Activated CD4-positive, alpha-beta T cell treated with anti-CD3 and anti-CD28 coated beads, Interleukin-2, amount 50 U/mL, for 24 hours (primary cell): ENCODE measurements around the gene GRB10.

Source experiments
- DNase-seq, 2 donors: peaks; one replicate each; pipeline ENCODE4 v3.0.0-alpha.2; 2020; ENCODE audit warnings: low read depth in 1 of 2, low spot score in 1 of 2

Gene GRB10

GRCh38 chr7:50657341-50657873, 125.3 kb downstream of the GRB10 start:
- no peak for DNase-seq

GRCh38 chr7:50656141-50656895, 126.4 kb downstream of the GRB10 start:
- no peak for DNase-seq

GRCh38 chr7:50655490-50655889, 127.2 kb downstream of the GRB10 start:
- no peak for DNase-seq

- DNase-seq: no peak
These were observed 127.7 kb downstream of the GRB10 start for GRCh38 chr7:50655020-50655419.

GRCh38 chr7:50653981-50654425, 128.7 kb downstream of the GRB10 start:
- no peak for DNase-seq

- DNase-seq: no peak
These were observed 129.4 kb downstream of the GRB10 start for GRCh38 chr7:50653126-50653864.

- no peak for DNase-seq
These were observed 130.1 kb downstream of the GRB10 start for GRCh38 chr7:50652400-50653125.

GRCh38 chr7:50651271-50651989, 131.3 kb downstream of the GRB10 start:
- no peak for DNase-seq

GRCh38 chr7:50650057-50650664, 132.5 kb downstream of the GRB10 start:
- DNase-seq: no peak

- DNase-seq: no peak
These were observed 133.3 kb downstream of the GRB10 start for GRCh38 chr7:50649259-50649885.

GRCh38 chr7:50648570-50649169, 134.0 kb downstream of the GRB10 start:
- DNase-seq: no peak

- no peak for DNase-seq
These were observed 134.6 kb downstream of the GRB10 start for GRCh38 chr7:50648076-50648475.

GRCh38 chr7:50647286-50647980, 135.3 kb downstream of the GRB10 start:
- DNase-seq: no peak

GRCh38 chr7:50646069-50646468, 136.6 kb downstream of the GRB10 start:
- no peak for DNase-seq

- no peak for DNase-seq
These were observed 137.5 kb downstream of the GRB10 start for GRCh38 chr7:50645186-50645585.

- DNase-seq: no peak
These were observed 138.1 kb downstream of the GRB10 start for GRCh38 chr7:50644586-50644985.

- no peak for DNase-seq
These were observed 138.6 kb downstream of the GRB10 start for GRCh38 chr7:50644114-50644513.

GRCh38 chr7:50641442-50642405, 141.0 kb downstream of the GRB10 start:
- DNase-seq: no peak
